Heart left ventricle (tissue), 13 donors: ENCODE results near the gene ESR2.

ENCODE experiments used
- CTCF ChIP-seq, 12 donors: fragments of 200-600 bp; sonication (generic) in 4 of 12; IDR thresholded peaks; one replicate each; pipeline versions ENCODE4 v1.5.0 to v1.8.0; 2018 to 2022; ENCODE audit warnings: antibody characterized with exemption in 12 of 12, mild to moderate bottlenecking in 5 of 12
- POLR2A ChIP-seq, 2 donors: fragments of 450-650 bp; IDR thresholded peaks; one replicate each; pipeline ENCODE4 v1.6.1; 2017; ENCODE audit warnings: antibody characterized with exemption in 2 of 2, mild to moderate bottlenecking in 2 of 2, moderate library complexity in 2 of 2
- donor health status: ischemic (EF 13 %, LVEDD 7.1; RV severe dilation, severe dysfunction).
- donor health status: DM: no; HTN: yes; CAD: no.
- donor health status: DM: no; HTN: no; CAD: no.
- donor health status: ischemic (EF 25% LVEDD 6.9; RV normal size, moderate dysfunction).
- donor health status: ischemic (EF 25% LVEDD 5.7; RV mildly dilated, moderate dysfunction).
- donor health status: ischemic (EF 35%, LVEDD 5.7; RV mildly dilated, moderate dysfunction).
- donor health status: nonischemic (EF 11% LVEDD 7.7; RV severe dilation, severe dysfunction).
- donor health status: DM: yes; HTN: yes; CAD: no.
- donor health status: PGD.
- donor health status: ischemic (EF 29% LVEDD 5.4; RV normal size, mild dysfunction).
- donor health status: nonischemic (EF 23%, LVEDD 6.1; RV moderate dilation, normal function).

- no peak for TF ChIP-seq CTCF (IDR thresholded peaks at IDR 0.05)
- no peak for TF ChIP-seq POLR2A (IDR thresholded peaks at IDR 0.05)
These were observed 96.2 kb downstream of the ESR2 start for GRCh38 chr14:64197996-64198395.
